ENCODE measurements around the gene SENP8. TPM values are rescaled to one million over a fixed set of nuclear protein-coding genes. Genes with fewer than 3 reads are reported as not detected.

SENP8 gene
- total and polyA plus RNA-seq, 2 of the 8 experiments (the other 6 are each of a cell fraction or from before 2014, with no cell fraction given): 4.1 to 6.0 TPM

DNA sequence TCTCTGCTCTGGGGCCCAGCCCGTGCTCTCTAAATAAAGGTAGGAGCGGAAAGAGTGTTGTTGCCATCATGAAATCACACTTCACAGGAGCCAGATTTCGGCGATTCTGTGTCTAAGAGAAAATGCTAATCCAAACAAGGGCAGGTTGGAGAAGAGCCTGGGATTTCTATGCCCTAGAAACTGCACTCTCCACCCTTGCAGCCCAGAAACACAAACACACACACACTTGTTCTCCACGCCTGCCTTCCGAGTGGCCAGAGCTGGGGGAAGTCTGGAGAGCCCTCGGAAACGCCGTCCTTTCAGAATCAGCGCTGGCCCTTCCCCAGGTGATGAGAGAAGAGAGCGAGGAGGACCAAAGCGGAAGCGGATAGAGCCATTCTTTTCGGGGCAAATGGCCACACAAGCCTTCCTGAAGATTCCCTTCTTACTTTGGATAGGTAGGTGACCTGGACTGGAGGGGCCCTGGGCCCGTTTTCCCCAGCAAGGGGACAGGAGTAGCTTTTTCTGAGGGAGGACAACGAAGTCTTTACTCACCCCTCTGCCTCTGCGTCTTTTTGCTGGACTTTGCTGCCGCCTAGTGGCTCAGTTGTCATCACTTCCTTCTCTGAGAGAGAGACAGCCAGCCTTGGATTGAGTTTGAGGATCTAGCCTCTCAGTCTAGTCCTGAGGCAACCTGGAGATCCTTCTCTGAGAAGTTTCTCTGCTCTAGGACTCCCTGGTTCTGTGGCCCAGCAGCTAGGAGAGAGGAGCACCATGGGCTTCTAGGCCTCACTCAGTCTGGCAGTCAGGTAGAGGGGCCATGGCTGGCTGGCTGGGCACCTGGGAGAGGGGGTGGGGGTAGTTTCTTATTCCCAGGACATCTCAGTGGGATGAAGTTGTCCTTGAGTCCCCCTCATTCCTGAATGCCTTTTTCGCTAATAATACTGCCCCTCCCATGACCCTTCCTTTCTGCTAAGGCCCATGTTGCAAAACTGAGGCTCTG, 37.7 kb downstream of the SENP8 start:
- DNase-seq (ENCODE audit: low read depth in 1 of 2, low spot score in 2 of 2) (peak; percentile 27 to 92), FAIRE-seq (peak; percentile 97)
- H2AK5ac ChIP-seq (ENCODE audit: low read depth, low read length): no peak overlapping the region
- no peak overlapping the region for H2BK20ac ChIP-seq (ENCODE audit: low read length)
- H4K20me1 ChIP-seq (replicated peaks in 1 of 2; ENCODE audit: control insufficient read depth in 1 of 2, insufficient read depth in 2 of 2, low read length in 2 of 2): no peaks in the 10 kb centered on the region
- no peaks in the 10 kb centered on the region for H3K36me3 ChIP-seq (ENCODE audit: control insufficient read depth in 2 of 4, insufficient read depth in 4 of 4, low read length in 3 of 4)
- no peaks in the 10 kb centered on the region for H3K79me1 ChIP-seq (ENCODE audit: low read depth, low read length)
- no peak overlapping the region for H2BK120ac ChIP-seq (replicated peaks; ENCODE audit: low read depth, low read length)
- H3K23me2 ChIP-seq (ENCODE audit: low read depth, low read length): no peaks in the 10 kb centered on the region; the same call in 1 of the 2 replicates
- peak overlapping the region; percentile 98 for H2AFZ ChIP-seq (ENCODE audit: low read length)
- no peak overlapping the region for H3K9ac ChIP-seq (replicated peaks in 1 of 4; ENCODE audit: extremely low read depth in 1 of 4, low read depth in 3 of 4, low read length in 3 of 4)
- H3K14ac ChIP-seq (ENCODE audit: insufficient read length): no peak overlapping the region
- H3K27ac ChIP-seq (ENCODE audit: low read depth, low read length): no peak overlapping the region
- ChIA-PET CTCF (ENCODE audit: partially characterized antibody) (interaction anchor here (0.6 to 2.5 kb wide), 37 partner anchors 8 to 480 kb away, joined by 3 to 21 read pairs (median 4); partner anchors contain the start of gene NR2E3), POLR2A (ENCODE audit: partially characterized antibody) (interaction anchor here (1.0 kb wide), 1 partner anchor 13 kb away, joined by 3 read pairs; no protein-coding TSS in a partner anchor)
- no peak overlapping the region; the same call in 1 of the 2 replicates for H4K8ac ChIP-seq (ENCODE audit: extremely low read depth, insufficient read depth, low read length)
- no peak overlapping the region for H2BK15ac ChIP-seq (ENCODE audit: low read length)
- peaks cover 0 to 4% (median 0%) of the 10 kb centered on the region in 4 experiments; a peak in 2 of 7 replicates for H3K27me3 ChIP-seq (replicated peaks in 1 of 4; ENCODE audit: control insufficient read depth in 3 of 4, extremely low read depth in 1 of 4, insufficient read depth in 3 of 4, low read length in 3 of 4)
- no peak overlapping the region for H3K4ac ChIP-seq (replicated peaks; ENCODE audit: insufficient read length, low read depth, low read length)
- no peak overlapping the region for H2BK5ac ChIP-seq (ENCODE audit: low read depth, low read length)
- no peak overlapping the region for H3K23ac ChIP-seq (ENCODE audit: insufficient read length)
- WGBS, 2 experiments (ENCODE audit: extremely low coverage in 1 of 2, insufficient coverage in 1 of 2, insufficient read length in 1 of 2, insufficient replicate concordance in 2 of 2, low coverage in 1 of 2, low lambda C conversion rate in 2 of 2, missing lambda C conversion rate in 1 of 2): 48% methylated on average over 19 of the region's 19 CpGs; no CpG with 5 or more reads in 1 of the 2 experiments
- H3K79me2 ChIP-seq (ENCODE audit: control insufficient read depth in 1 of 2, insufficient read depth in 2 of 2, low read length in 2 of 2): no peaks in the 10 kb centered on the region
- H3K4me3 ChIP-seq (ENCODE audit: extremely low read depth in 1 of 4, insufficient read depth in 2 of 4, low read depth in 3 of 4, low read length in 4 of 4): peak overlapping the region in 3 of 4 experiments; percentile 10 to 40 (median 16); a peak in 3 of 8 replicates
- H4K91ac ChIP-seq (replicated peaks; ENCODE audit: insufficient read length, low read length): no peak overlapping the region
- H3K4me2 ChIP-seq (ENCODE audit: insufficient read depth in 1 of 2, low read depth in 2 of 2, low read length in 2 of 2): peak overlapping the region; percentile 0 to 55; a peak in 2 of 4 replicates
- H3K9me3 ChIP-seq (ENCODE audit: insufficient read depth in 2 of 2, low read depth in 1 of 2, low read length in 1 of 2): no peaks in the 10 kb centered on the region
- no peak overlapping the region for H2BK12ac ChIP-seq (ENCODE audit: low read depth, low read length)
- no peak overlapping the region; the same call in 1 of the 2 replicates for H3K18ac ChIP-seq (ENCODE audit: extremely low read depth, low read length)
- no peak overlapping the region for H3K56ac ChIP-seq (replicated peaks; ENCODE audit: insufficient read length, low read depth, low read length)
- no peak overlapping the region for H4K5ac ChIP-seq (ENCODE audit: insufficient read length, low read depth, low read length)
- no peaks in the 10 kb centered on the region for H3K4me1 ChIP-seq (replicated peaks in 1 of 4; ENCODE audit: control insufficient read depth in 3 of 4, insufficient read depth in 4 of 4, low read length in 3 of 4)
- TF ChIP-seq POLR2A (IDR thresholded peaks at IDR 0.05; ENCODE audit: control extremely low read depth in 1 of 2, low read depth in 2 of 2, low read length in 2 of 2) (no peak), CHD2 (IDR thresholded peaks at IDR 0.05; ENCODE audit: low read length) (no peak), RFX5 (IDR thresholded peaks at IDR 0.05; ENCODE audit: borderline replicate concordance, low read depth, low read length) (no peak), GABPA (IDR thresholded peaks at IDR 0.05; ENCODE audit: borderline replicate concordance, insufficient read depth, low read length) (no peak), MAFK (IDR thresholded peaks at IDR 0.05; ENCODE audit: low read depth, low read length) (no peak), KDM4A (IDR thresholded peaks at IDR 0.05; ENCODE audit: low read depth, low read length, severe bottlenecking) (no peak), RNF2 (IDR thresholded peaks at IDR 0.05; ENCODE audit: borderline replicate concordance, low read depth, low read length, missing control alignments, poor library complexity, severe bottlenecking) (no peak), SIN3A (conservative IDR thresholded peaks at IDR 0.05 in 1 of 2, IDR thresholded peaks at IDR 0.05 in 1 of 2; ENCODE audit: low read depth in 1 of 2, low read length in 2 of 2) (no peak), CEBPB (IDR thresholded peaks at IDR 0.05; ENCODE audit: low read depth, low read length) (no peak), NRF1 (IDR thresholded peaks at IDR 0.05; ENCODE audit: low read depth, low read length) (no peak)
